GM18907 (cell line): ENCODE measurements around the gene CNTN1.

Experiments
- ATAC-seq: cut with Tn5 transposase; IDR thresholded peaks from one replicate; pipeline ENCODE4 v1.9.1; 2021; ENCODE audit warnings: mild to moderate bottlenecking, moderate library complexity; ENCODE audit not compliant: unreplicated experiment

Gene CNTN1

GRCh38 chr12:40834321-40834720, 142.1 kb downstream of the CNTN1 start:
- no peak for ATAC-seq

DNA sequence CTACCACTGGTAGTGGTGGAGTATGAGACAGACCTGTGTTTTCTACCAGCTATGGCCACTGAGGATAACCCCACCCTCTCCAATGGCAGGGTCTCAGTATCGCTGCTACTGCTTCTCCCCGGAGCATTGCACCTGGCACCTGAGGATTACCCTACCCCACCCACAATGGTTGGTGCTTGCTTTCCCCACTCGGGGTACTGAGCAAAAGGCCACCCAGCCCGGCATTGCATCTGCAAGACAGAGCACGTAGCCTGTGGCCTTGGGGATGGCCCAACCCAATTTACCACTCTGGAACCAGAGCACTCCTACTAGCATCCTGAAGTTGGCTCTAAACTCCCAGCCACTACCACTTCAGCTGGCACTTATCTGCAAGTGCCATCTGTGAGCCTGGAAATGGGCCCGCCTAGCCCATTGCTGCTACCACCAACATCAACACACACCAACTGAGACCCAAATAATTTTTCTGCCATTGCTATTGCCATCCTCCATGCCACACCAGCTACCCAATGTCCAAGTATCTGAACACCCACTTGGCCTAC, 145.7 kb downstream of the CNTN1 start:
- no peak for ATAC-seq

DNA sequence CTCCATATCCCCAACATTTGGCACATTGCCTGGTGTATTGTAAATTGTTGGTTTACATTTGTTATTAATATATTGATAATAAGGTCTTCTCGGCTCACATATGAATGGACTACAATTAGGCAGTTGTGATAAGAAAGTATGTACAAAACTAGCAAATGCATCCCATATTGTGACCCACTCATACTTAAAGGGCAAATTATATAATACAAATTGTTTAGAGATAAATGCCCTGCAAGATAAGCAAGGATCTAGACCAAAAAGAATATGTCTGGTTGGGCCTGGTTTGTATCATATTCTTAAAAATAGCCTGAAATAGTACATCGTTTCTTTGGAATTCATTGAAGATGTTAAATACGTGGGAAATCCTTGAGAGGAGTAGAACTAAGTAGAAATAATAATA, 151.3 kb downstream of the CNTN1 start:
- no peak for ATAC-seq

DNA sequence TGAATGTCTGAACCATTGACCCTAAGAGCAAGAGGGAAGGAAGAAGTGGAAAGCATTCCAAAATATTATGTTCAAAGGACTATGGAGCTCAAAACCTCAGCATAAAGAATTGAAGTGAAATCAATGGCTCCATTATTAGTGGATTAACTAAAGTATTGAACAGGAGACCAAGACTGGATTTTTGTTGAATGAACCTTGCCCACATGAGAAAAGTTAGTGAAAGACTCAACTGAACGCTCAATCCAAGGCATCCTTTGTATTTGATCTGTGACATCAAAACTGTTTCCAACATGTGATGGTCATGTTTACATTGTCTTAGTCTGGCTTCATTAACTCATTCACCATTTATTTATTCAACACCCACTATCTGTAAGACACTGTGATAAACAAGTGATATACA, 161.0 kb downstream of the CNTN1 start:
- no peak for ATAC-seq

DNA sequence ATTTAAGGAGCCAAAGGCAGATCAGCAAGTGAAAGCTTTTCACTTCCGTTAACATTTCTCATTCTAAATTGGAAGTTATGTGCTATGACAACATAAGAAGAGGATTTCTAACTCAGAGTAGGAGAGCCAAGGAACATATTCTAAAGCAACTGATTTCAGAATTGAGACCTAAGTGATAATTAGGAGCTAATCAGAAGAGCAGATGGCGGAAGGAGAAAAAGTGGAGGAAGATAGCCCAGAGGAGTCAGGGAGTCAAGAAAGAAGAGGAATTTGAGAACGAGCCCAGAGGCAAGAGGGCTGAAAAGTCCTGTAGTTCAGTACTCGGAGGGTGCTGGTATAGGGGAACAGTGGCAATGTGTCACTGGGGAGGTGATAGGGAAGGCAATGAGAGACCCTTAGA, 162.4 kb downstream of the CNTN1 start:
- no peak for ATAC-seq

GRCh38 chr12:40864891-40865290, 172.7 kb downstream of the CNTN1 start:
- no peak for ATAC-seq

DNA sequence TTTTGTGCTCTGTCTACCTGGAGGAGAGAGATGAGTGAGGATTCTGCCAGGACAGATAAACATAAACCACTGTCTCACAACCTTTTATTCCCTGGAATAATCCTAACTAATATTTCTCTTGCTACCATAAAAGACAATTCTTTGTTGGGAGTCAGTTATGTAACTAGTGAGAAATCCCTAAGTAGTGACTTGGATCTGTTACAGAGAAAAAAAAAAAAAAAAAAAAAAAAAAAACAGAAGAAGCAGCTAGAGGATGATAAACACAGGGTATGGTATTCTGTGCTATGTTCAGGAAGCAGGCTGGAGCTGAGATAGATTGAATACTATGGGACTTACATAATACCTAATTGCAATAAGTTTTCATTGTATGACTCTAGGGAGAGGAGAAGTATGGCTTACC, 178.7 kb downstream of the CNTN1 start:
- no peak for ATAC-seq

DNA sequence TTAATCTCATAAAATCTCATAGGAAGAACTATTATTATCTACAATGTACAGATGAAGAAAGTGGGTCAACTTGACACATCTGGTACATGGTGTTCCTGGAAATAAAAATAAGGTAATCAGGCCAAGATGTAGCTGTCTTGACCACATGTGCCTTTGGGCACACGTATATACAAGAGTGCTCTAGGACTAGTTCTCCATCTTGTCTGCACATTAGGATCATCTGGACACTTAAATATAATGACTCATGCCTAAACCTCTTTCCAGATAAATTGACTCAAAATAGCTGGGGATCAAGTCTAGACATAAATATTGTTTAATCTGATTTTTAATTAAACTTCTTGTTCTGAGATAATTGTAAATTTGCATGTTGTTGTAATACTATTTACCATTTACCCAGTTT, 182.6 kb downstream of the CNTN1 start:
- ATAC-seq: no peak

DNA sequence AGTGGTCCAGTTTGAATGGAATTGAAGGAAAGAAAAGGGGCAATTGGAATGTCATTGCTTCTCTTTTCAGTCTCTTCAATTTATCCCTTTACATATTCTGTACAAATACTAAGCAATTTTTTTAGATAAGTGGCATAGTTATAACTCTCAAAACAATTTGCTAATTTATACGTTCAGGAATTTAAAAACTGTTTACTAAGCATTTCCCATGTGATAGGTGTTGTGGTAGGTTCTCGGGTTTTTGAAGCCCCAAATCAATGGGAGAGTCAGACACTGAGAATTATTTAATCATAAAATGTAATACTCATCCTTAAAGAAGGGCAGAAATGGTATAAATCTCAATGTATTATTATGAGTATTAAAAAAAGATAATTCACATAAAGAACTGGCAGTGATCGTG, 197.1 kb downstream of the CNTN1 start:
- no peak for ATAC-seq

DNA sequence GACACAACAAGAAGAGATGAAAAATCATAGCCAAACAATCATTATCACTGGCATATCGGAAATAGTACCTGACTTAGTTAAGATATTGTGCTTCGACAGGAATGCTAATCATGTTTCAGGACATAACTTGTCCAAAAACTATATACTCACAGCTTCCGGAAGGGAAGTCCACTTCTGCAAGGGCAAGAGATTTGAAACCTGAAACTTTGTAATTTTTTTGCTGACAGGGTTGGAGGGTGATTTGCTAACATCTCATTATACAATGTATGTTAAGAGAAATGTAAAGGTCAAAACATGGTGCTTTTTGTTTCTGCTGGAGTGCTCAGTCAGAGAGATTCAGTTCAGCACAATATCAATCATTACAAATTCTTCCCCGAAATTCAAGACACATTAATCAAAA, 200.3 kb downstream of the CNTN1 start:
- no peak for ATAC-seq

DNA sequence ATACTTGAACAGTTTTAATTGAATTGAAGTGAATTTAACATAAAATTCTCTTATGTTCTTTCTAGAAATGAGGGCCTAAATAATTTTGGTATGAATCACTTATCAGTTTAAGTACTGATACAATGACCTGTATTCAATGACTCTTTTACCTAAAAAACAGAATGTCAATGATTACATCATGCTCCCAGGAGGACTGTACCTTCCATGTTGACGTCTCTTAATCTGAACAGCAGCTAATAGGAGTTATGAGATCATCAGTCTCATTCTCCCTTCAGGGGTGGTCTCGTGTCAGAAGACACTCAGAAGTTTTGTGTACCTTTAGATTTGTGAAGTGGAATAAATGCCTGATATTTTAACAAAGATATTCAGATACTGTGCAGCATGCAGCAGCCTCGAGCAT, 206.3 kb downstream of the CNTN1 start:
- ATAC-seq: no peak

- no peak for ATAC-seq
Measured at GRCh38 chr12:40903040-40903439, 210.8 kb downstream of the CNTN1 start.

DNA sequence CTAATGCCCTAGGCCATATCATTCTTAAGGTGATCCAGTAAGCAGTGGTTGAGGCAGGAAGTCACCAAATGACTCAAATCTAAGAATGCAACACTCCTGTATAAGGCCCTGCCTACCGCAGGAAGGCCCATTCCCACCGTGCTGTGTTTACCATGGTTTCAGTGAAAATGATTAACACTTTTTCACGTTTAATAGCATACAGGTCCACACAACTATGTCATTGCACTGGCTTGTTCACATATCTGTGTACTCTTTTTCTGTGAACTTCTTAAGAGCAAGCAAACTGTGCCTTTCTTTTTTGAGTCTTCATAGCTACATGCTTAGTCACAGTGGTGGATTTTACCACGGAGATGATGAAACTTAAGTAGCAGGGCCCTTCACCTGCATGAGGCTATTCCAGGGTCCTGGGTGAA, 214.9 kb downstream of the CNTN1 start:
- peak; percentile 99 for ATAC-seq

- no peak for ATAC-seq
Measured at GRCh38 chr12:40911676-40912075, 219.4 kb downstream of the CNTN1 start.

GRCh38 chr12:40915172-40915571, 222.9 kb downstream of the CNTN1 start:
- no peak for ATAC-seq

GRCh38 chr12:40917561-40917960, 225.3 kb downstream of the CNTN1 start:
- no peak for ATAC-seq

- ATAC-seq: no peak
Measured at GRCh38 chr12:40921563-40922163, 229.4 kb downstream of the CNTN1 start.

GRCh38 chr12:40937891-40938290, 245.7 kb downstream of the CNTN1 start:
- no peak for ATAC-seq

- ATAC-seq: no peak
Measured at GRCh38 chr12:40942326-40942725, 250.1 kb downstream of the CNTN1 start.

- no peak for ATAC-seq
Measured at GRCh38 chr12:40945772-40946171, 253.5 kb downstream of the CNTN1 start.

- ATAC-seq: peak; percentile 55
Measured at GRCh38 chr12:40946612-40947194, 254.5 kb downstream of the CNTN1 start.

GRCh38 chr12:40947797-40948196, 255.6 kb downstream of the CNTN1 start:
- no peak for ATAC-seq

DNA sequence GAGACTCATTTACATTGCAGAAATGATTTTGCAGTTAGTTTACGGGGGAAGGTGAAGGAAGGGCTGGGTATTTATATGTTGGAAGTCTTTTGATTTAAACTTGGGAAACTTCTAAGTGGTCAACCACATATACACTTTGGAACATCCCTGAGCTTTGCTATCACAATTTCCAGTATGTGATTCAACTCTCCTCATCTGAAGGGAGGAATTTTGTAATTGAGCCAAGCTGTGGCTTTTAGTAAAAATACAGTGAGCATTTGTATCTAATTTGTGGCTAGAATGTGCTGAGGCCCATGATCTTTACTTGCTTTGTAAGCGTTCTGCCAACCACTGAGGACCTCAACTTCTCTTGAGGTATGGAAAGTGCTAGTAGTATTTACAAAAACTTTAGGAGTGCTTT, 260.8 kb downstream of the CNTN1 start:
- no peak for ATAC-seq
